ENCODE measurements around the gene HILPDA.
"Not testable (repeated sequence)": the region's sequence is repeated elsewhere in the genome, so short reads cannot be mapped to it uniquely, and the experiment has no call there.

Gene HILPDA

GRCh38 chr7:128466871-128467270 is 11.2 kb downstream of the HILPDA start:
- DNase-seq, result not testable (repeated sequence)

- peak; percentile 93 for DNase-seq
Observed at GRCh38 chr7:128476402-128477335, 21.0 kb downstream of the HILPDA start, which contains the start of gene METTL2B. TSS of gene METTL2B (plus strand) at chr7:128476748. CDS start at chr7:128476766, 18 bp downstream.

GRCh38 chr7:128477336-128477690 is 21.6 kb downstream of the HILPDA start:
- not testable (repeated sequence) for DNase-seq

- DNase-seq, result not testable (repeated sequence)
Observed at GRCh38 chr7:128479082-128479481, 23.4 kb downstream of the HILPDA start.

- DNase-seq, result not testable (repeated sequence)
Observed at GRCh38 chr7:128488134-128488533, 32.5 kb downstream of the HILPDA start.

GRCh38 chr7:128497405-128497804 is 41.7 kb downstream of the HILPDA start:
- no peak for DNase-seq

- DNase-seq, result not testable (repeated sequence)
Observed at GRCh38 chr7:128505416-128505815, 49.7 kb downstream of the HILPDA start.

- DNase-seq, result not testable (repeated sequence)
Observed at GRCh38 chr7:128506819-128507218, 51.1 kb downstream of the HILPDA start.

- not testable (repeated sequence) for DNase-seq
Observed at GRCh38 chr7:128507321-128507993, 51.8 kb downstream of the HILPDA start.

Measured in EL (cell line).